ENCODE measurements around the gene PRSS16. TPM values are rescaled to one million over a fixed set of nuclear protein-coding genes. Genes with fewer than 3 reads are reported as not detected.

The PRSS16 gene
- total RNA-seq, 1 experiment from 2014 or later = 8.2 TPM

DNA sequence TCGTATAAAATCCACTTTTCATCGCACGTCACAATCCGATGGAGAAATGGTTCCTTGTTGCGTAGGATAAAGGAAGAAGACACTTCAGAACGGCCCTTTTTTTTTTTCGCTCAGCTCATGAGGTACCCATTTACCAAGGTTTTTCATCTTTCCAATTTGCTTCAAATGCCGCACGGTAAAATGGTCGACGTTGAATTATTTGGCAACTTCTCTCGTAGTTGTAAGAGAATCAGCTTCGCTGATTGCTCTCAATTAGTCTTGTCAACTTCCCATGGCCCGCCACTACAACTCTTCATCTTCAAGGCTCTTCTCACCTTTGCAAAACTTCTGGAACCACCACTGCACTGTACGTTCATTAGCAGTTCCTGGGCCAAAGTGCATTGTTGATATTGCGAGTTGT lies 35.8 kb downstream of the PRSS16 start:
- no peak for DNase-seq (ENCODE audit: low read depth)

DNA sequence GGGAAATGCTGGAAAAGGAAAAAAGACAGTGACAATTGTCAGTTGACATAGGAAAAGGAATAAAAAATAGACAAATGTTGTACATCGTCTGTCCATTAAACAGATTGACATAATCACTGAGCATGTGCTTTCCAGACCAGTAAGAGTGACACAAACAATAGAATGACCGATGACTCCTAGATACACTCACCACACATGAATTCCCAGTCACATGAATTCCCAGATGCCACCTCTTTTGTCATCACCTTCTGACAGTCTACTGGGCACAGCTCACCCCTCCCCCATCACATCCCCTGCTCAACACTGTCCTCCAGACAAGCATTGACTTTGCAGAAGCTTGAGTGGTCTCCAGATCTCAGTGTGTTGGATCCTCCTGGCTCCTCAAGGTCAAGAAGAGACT lies 38.6 kb downstream of the PRSS16 start:
- DNase-seq (ENCODE audit: low read depth) = no peak

DNA sequence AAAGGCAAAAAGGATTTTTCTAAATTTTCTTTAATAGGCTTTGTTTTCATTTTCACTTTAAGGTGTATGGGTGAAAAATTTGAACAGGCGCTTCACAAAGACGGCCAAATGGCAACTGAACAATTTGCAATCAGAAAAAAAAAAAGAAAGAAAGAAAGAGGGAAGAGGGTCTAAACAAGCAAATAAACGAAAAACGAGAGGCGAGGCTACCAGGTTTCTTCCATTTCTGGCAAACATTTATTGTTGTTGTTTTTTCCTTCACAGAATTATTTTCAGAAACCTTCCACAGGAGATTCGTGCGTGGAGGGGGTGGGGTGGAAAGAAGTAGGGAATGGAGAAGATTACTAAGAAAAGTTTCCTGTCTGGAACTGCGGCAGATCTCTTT lies 40.2 kb downstream of the PRSS16 start:
- DNase-seq (ENCODE audit: low read depth) = no peak

DNA sequence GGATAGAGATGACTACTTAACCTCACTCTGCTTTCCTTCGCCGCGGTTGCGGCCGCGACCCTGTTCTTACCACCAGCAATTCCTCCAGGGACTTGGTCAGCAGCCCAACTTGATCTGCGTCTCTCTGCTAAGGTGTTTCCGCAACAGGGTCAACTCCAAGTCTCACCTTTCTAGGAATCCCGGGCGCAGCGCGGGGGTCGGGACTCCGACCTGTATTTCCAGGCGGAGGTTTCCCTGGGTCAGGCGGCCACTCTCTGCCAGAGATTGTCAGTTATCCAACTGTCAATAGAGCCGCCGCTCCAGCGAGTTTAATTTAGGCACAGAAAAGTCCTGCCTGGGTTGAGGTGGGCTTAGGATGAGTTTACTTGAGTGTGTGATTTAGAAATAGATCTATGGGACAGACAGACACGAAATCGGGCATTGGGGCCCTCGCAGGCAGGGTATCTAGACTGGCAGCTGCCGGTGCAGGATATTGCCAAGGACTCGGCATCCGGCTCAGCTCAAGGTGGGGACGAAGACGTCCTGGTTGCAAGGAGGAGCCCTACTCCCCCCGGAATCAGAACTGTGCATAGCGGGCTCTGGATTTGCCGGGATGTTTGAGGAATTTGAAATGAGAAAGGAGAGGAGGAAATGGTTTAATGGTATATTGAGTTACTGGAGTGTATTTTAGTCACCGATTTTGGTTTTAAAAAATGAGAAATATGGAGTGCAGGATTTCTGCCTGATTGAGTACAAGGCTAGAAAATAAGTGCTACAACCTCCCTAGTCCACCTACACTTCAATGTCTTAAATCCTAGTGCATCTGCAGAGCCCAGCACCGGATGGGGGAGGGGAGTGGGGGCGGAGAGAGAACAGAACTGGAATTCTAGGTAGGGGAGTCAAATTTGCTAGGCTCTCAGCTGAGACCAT lies 40.9 kb downstream of the PRSS16 start:
- peak; percentile 48 for DNase-seq (ENCODE audit: low read depth)

DNA sequence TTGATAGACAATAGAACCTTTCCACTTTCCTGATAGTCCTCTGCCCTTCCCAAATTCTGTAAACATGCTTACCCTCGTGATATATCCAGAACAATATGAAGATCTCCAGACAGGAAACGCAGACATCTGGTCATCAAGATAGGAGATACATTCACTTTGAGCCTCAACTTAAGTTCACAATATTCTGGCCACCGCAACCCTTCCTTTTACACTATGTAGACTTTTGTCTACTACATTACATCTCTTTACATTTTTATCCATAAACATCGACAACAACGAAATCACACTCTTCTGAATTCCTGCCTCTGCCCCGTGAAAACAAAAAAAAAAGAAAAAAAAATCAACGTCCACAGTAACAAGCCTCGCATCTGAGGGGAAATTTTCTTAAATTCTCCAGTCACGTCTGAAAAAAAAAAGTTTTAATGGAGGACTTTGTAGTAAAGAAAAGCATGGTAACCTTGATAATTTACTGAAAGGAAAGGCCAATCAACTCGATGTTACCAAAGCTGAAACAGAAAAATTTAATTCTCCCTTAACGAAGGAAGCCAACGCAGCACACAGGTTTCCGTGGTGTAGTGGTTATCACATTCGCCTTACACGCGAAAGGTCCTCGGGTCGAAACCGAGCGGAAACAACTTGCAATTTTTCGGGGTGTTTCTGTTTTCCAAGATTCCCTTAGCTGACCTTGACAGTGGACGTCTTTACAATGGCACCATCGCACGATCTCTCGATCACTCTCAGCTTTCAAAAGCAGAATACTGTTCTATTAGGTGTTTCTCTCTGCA lies 42.8 kb downstream of the PRSS16 start:
- peak; percentile 83 for DNase-seq (ENCODE audit: low read depth)

DNA sequence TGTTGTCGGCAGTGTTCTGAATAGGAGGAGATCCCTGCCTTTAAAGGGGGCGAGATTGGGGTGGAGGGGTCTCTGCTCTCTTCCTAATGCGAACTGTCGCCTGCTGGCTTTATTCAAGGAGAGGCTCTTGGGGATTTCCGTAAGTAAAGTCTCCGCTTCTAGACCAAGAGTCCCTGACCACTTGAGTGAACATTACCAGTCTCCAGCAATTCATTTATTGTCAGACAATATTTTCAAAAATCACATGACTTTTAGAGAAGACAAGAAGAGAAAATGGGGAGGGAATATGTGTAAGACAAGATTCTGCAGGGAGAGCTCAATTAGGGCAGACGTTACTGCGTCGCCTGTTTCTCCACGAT lies 43.3 kb downstream of the PRSS16 start:
- no peak for DNase-seq (ENCODE audit: low read depth)

DNA sequence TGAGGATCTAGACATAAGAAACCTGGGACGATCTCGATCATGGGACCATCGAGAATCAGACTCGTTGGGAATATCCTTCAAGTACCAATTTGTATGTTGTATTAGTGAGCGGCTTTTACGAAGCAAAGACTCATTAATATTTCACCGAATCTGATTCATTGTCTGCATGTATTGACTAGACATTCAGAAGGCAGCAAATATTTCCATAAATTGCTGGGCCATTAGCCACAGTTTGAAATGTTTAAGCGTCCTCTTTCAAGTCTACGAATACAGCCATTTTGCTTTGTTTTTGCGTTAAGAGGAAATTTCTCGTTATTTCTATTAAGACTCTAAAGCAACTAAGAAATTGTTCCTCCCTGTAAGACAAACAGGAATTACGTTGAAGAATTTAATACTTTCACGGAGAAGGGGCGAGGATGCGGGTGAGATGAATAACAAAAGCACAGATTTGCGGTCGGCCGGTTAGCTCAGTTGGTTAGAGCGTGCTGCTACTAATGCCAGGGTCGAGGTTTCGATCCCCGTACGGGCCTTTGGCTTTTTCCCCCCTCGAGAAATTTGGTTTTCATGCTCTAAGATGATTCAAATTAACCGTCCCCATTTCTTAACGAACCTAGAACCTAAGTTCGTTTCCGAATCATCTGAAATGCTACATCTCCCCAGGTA lies 46.1 kb downstream of the PRSS16 start:
- DNase-seq (ENCODE audit: low read depth) = peak; percentile 84

DNA sequence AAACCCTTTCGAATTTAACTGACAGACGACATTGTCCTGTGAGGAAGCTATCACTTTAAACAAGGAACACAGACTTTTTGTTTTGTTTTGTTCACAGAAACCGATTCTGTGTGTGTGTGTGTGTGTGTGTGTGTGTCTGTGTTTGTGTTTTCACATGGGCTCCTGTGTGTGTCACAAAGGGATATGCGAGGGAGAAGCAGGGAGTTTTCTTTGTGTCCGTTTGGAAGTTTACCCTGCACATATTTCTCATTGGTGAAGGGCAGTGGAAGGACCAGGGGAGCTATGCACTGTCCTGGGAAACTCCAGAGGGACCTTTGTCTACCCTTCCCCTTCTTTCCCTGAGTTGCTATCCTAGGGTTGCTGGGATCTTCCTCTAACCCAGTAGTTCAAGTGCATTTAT lies 46.9 kb downstream of the PRSS16 start:
- no peak for DNase-seq (ENCODE audit: low read depth)

DNA sequence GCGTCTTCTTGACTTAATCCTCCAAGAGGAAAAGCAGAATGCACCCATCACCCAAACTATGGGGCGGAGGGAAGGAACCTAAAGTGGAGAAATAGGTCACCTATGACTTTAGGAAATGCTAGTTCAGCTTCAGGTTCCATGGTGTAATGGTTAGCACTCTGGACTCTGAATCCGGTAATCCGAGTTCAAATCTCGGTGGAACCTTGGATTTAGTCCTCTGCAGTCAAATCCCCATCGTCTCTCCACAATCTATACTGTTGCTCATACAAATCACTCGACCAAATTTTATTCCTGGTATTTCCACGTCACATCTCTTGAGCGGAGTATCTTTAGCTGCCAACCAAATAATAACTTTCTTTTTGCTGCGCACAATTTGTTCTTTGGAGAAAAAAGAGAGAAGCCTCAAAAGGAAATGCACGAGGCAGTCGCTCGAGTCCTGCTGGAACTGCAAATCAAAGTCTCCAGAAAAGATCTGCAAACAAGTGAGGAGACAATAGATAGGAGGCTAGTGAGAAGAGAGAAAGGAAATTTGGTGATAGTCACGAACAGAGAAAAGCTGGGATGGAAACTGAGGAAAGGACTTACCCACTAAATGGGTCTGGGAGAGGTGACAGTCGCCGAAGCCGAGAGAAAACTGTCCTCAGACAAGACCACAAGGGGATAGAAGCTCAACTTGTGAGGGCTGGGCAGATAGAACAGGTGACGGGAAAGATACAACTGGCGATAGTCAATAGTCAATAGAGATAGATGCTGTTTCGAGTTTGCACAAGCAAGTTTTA lies 48.0 kb downstream of the PRSS16 start:
- DNase-seq (ENCODE audit: low read depth) = peak; percentile 91

DNA sequence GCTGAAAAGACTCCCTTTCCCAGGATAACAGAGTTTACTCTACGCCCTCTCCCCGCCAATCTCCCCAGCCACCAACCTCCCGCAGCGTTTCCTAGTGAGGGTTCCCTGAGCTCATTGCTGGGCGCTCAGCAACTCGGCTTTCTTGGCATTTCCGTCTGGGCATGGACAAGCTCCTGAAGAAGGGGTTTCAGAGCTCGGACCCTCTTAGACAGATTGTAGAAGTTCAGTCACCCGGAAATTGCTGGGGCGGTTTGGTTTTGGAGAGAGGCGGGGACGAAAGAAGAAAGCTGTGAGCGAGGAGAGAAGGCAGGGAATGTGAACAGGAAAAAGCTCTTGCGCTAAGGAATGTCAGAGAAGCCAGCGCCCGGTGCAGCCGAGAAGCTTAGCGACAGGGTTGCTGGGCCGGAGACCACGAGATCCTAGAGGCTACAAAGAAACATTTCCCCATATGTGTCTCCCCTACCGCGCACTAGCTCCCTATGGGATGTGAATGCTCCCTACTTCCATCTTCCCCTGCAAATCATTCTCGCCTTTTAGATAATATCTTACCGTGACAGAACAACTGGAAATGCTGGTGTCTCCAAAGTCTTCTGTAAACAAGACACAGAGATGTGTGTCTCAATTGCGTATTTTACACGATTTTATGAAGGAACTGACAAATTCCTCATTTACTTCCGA lies 48.7 kb downstream of the PRSS16 start:
- DNase-seq (ENCODE audit: low read depth) = peak; percentile 85

DNA sequence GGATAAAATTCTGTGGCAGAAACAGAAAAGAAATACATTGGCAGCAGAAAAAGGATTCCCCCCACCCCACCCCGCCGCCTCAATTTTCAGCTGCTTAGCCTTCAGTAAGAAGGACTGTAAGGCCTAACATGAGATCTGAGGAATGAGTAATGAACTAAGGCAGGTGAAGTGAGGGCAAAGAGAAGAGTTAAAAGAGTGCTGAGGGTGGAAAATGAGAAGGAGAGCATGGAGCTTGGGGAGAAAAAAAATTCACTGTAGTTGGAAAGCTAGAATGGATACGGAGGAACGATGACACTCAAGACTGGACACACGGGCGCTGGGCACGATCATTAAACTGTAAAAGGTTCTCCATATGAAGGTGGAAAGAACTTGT lies 50.0 kb downstream of the PRSS16 start:
- DNase-seq (ENCODE audit: low read depth) = no peak

DNA sequence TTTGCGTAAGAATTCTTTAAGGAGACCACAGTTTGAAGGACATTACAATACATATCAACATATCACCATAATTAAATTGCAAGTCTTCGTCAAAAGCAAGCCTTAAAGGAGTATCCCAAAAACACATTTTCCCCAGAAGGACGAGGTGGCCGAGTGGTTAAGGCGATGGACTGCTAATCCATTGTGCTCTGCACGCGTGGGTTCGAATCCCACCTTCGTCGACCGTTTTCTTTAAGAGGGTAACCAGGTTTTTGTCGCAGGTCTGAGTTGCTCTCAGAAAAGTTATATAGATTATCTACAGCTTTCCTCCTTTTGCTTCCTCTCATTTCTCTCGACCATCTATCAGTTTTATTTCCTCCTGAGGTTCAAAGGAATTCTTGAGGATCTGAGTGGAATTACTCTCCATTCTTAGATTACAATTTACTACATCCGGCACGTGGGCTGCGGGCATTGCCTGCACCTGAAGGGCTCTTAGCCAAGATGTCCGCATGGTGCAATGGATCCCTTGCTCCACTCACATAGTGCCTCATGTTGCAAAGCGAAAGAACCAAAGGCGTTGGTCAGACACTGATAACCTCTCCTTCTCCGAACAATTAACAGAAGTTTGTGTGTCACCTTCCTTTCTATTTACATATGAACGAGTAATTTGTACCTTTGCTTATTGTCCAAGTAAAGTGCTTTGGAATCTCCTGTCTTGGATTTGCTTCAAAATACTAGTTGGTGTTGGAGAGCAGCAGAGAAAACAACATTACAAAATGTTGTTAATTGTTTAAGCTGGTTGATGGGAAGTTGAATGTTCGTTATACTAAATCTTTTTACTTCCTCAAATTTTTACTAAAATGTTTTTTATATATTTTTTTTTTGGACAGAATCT lies 50.6 kb downstream of the PRSS16 start:
- DNase-seq (ENCODE audit: low read depth) = peak; percentile 86

DNA sequence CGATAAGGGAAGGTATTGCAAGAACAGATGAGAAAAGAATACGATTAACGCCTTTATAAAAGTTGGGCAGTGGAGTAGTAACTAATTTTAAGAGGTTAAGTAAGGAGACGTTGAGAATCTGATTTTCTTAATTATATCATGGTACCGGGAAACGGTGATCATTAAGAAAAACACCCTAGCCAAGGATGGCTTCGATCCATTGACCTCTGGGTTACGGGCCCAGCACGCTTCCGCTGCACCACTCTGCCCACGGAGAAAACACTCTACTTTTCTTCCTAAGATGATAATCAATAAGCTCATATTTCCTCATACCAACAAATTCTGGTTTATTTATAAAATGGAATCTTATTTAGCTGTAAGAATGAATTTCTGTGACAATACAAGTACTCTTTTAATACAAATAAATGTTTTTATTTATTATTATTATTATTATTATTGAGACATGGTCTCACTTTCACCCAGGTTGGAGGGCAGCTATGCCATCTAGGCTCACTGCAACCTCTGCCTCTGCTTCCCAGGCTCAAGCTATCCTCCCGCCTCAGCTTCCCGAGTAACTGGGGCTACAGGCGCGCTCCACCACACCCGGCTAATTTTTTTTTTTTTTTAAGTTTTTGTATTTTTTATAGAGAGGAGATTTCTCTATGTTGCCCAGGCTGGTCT lies 56.2 kb downstream of the PRSS16 start:
- peak; percentile 48 for DNase-seq (ENCODE audit: low read depth)

Other genes with a start within 250 kb of the PRSS16 start
- gene POM121L2, start 64.6 kb downstream of the PRSS16 start, total RNA-seq (2014; rRNA removed; shearing (Covaris generic)) = not detected in 2 replicates
- 0.74 and 9.7 TPM in 2 replicates for gene ZNF391, start 141.1 kb downstream of the PRSS16 start, total RNA-seq (2014; rRNA removed; shearing (Covaris generic))
- gene ZNF184, start 225.4 kb downstream of the PRSS16 start, total RNA-seq (2014; rRNA removed; shearing (Covaris generic)) = 13.9 and 16.5 TPM in 2 replicates

All from Daoy (cell line).